SK-N-SH treated with all-trans-retinoic acid at 6 μM for 48 hours (cell line): ENCODE results near the gene MAP3K14.

Experiments
- ATAC-seq: fragments of 200-7000 bp; cut with Tn5 transposase; 3 replicates; pipeline ENCODE4 v1.9.1; 2020; ENCODE audit warnings: mild to moderate bottlenecking, moderate library complexity
- ARNTL ChIP-seq: fragments of 450-650 bp; formaldehyde crosslinking; IDR thresholded peaks from 2 replicates; pipeline ENCODE4 v1.5.0; 2020; ENCODE audit warnings: low read depth, mild to moderate bottlenecking, moderate library complexity, borderline replicate concordance
- BACH2 ChIP-seq: fragments of 250-450 bp; sonication (Bioruptor Pico); IDR thresholded peaks from 2 replicates; pipeline ENCODE4 v1.9.0; 2021; ENCODE audit warnings: mild to moderate bottlenecking, borderline replicate concordance
- CREB5 ChIP-seq: fragments of 250-450 bp; sonication (Bioruptor Pico); IDR thresholded peaks from 2 replicates; pipeline ENCODE4 v1.5.1; 2020; ENCODE audit warnings: low read depth, mild to moderate bottlenecking, moderate library complexity
- CSDC2 ChIP-seq: fragments of 250-450 bp; sonication (Bioruptor Pico); IDR thresholded peaks from 2 replicates; pipeline ENCODE4 v1.5.0; 2020; ENCODE audit warnings: mild to moderate bottlenecking, moderate library complexity
- ESRRG ChIP-seq: fragments of 250-450 bp; sonication (Bioruptor Pico); IDR thresholded peaks from 2 replicates; pipeline ENCODE4 v1.6.1; 2021; ENCODE audit warnings: mild to moderate bottlenecking
- GLIS3 ChIP-seq: fragments of 250-450 bp; sonication (Bioruptor Pico); IDR thresholded peaks from 2 replicates; pipeline ENCODE4 v1.5.0; 2020; ENCODE audit warnings: mild to moderate bottlenecking, moderate library complexity
- ISL1 ChIP-seq: fragments of 250-450 bp; sonication (Bioruptor Pico); IDR thresholded peaks from 2 replicates; pipeline ENCODE4 v2.1.2; 2022; ENCODE audit warnings: mild to moderate bottlenecking, moderate library complexity
- OSR1 ChIP-seq: fragments of 250-450 bp; sonication (Bioruptor Pico); IDR thresholded peaks from 2 replicates; pipeline ENCODE4 v1.8.0; 2022; ENCODE audit warnings: moderate library complexity, mild to moderate bottlenecking, inconsistent platforms
- PATZ1 ChIP-seq: fragments of 250-450 bp; sonication (Bioruptor Pico); IDR thresholded peaks from 2 replicates; pipeline ENCODE4 v1.8.0; 2020; ENCODE audit warnings: mild to moderate bottlenecking, moderate library complexity, borderline replicate concordance
- POU6F1 ChIP-seq: fragments of 250-450 bp; sonication (Bioruptor Pico); IDR thresholded peaks from 2 replicates; pipeline ENCODE4 v1.8.0; 2021; ENCODE audit warnings: low read depth, mild to moderate bottlenecking, moderate library complexity, borderline replicate concordance
- PPARA ChIP-seq: fragments of 250-450 bp; sonication (Bioruptor Pico); IDR thresholded peaks from 2 replicates; pipeline ENCODE4 v1.5.0; 2020; ENCODE audit warnings: mild to moderate bottlenecking, borderline replicate concordance
- RARB ChIP-seq: fragments of 250-450 bp; sonication (Bioruptor Pico); IDR thresholded peaks from 2 replicates; pipeline ENCODE4 v1.8.0; 2021; ENCODE audit warnings: mild to moderate bottlenecking, moderate library complexity
- SNAI2 ChIP-seq: fragments of 250-450 bp; sonication (Bioruptor Pico); IDR thresholded peaks from 2 replicates; pipeline ENCODE4 v1.5.0; 2020; ENCODE audit warnings: mild to moderate bottlenecking, moderate library complexity
- TCF4 ChIP-seq: fragments of 250-450 bp; sonication (Bioruptor Pico); IDR thresholded peaks from 2 replicates; pipeline ENCODE4 v1.8.0; 2021; ENCODE audit warnings: mild to moderate bottlenecking, moderate library complexity, borderline replicate concordance
- TOX ChIP-seq: fragments of 250-450 bp; sonication (Bioruptor Pico); IDR thresholded peaks from 2 replicates; pipeline ENCODE4 v1.8.0; 2021; ENCODE audit warnings: mild to moderate bottlenecking, moderate library complexity, borderline replicate concordance
- ZFP3 ChIP-seq: fragments of 250-450 bp; sonication (Bioruptor Pico); IDR thresholded peaks from 2 replicates; pipeline ENCODE4 v1.5.0; 2020; ENCODE audit warnings: mild to moderate bottlenecking, moderate library complexity
- ZFP30 ChIP-seq: fragments of 450-650 bp; formaldehyde crosslinking; IDR thresholded peaks from 2 replicates; pipeline ENCODE4 v1.5.0; 2022; ENCODE audit warnings: mild to moderate bottlenecking, moderate library complexity
- ZNF565 ChIP-seq: fragments of 450-650 bp; formaldehyde crosslinking; conservative IDR thresholded peaks from 2 replicates; pipeline ENCODE4 v1.5.0; 2020; ENCODE audit warnings: low read depth, mild to moderate bottlenecking, moderate library complexity
- ZNF70 ChIP-seq: fragments of 450-650 bp; formaldehyde crosslinking; IDR thresholded peaks from 2 replicates; pipeline ENCODE4 v1.5.0; 2020; ENCODE audit warnings: mild to moderate bottlenecking, moderate library complexity
- ZNF8 ChIP-seq: fragments of 450-650 bp; formaldehyde crosslinking; IDR thresholded peaks from 2 replicates; pipeline ENCODE4 v1.5.0; 2020; ENCODE audit warnings: mild to moderate bottlenecking, moderate library complexity
- TF ChIP-seq, protein P1 (sequence below): fragments of 250-450 bp; sonication (Bioruptor Pico); IDR thresholded peaks from 2 replicates; pipeline ENCODE4 v1.5.0; 2020; ENCODE audit warnings: mild to moderate bottlenecking, moderate library complexity
- TF ChIP-seq, protein P2 (sequence below): fragments of 250-450 bp; sonication (Bioruptor Pico); IDR thresholded peaks from 2 replicates; pipeline ENCODE4 v1.5.1; 2021; ENCODE audit warnings: mild to moderate bottlenecking, moderate library complexity

The MAP3K14 gene

GRCh38 chr17:45339646-45340605, 23.1 kb upstream of the MAP3K14 start:
- TF ChIP-seq ZNF565 (CRISPR knock-in tag) (no peak), ESRRG (CRISPR knock-in tag) (no peak), POU6F1 (CRISPR knock-in tag) (no peak), ARNTL (no peak), CREB5 (CRISPR knock-in tag) (no peak), SNAI2 (CRISPR knock-in tag) (no peak), ZNF8 (CRISPR knock-in tag) (no peak), PATZ1 (CRISPR knock-in tag) (no peak), PPARA (no peak), ZNF70 (CRISPR knock-in tag) (no peak), ISL1 (CRISPR knock-in tag) (no peak), TOX (no peak), TCF4 (no peak), ZFP3 (no peak), ZFP30 (CRISPR knock-in tag) (no peak), GLIS3 (CRISPR knock-in tag) (no peak), OSR1 (no peak), BACH2 (CRISPR knock-in tag) (no peak), RARB (CRISPR knock-in tag) (no peak)
- TF ChIP-seq, protein P1, sequence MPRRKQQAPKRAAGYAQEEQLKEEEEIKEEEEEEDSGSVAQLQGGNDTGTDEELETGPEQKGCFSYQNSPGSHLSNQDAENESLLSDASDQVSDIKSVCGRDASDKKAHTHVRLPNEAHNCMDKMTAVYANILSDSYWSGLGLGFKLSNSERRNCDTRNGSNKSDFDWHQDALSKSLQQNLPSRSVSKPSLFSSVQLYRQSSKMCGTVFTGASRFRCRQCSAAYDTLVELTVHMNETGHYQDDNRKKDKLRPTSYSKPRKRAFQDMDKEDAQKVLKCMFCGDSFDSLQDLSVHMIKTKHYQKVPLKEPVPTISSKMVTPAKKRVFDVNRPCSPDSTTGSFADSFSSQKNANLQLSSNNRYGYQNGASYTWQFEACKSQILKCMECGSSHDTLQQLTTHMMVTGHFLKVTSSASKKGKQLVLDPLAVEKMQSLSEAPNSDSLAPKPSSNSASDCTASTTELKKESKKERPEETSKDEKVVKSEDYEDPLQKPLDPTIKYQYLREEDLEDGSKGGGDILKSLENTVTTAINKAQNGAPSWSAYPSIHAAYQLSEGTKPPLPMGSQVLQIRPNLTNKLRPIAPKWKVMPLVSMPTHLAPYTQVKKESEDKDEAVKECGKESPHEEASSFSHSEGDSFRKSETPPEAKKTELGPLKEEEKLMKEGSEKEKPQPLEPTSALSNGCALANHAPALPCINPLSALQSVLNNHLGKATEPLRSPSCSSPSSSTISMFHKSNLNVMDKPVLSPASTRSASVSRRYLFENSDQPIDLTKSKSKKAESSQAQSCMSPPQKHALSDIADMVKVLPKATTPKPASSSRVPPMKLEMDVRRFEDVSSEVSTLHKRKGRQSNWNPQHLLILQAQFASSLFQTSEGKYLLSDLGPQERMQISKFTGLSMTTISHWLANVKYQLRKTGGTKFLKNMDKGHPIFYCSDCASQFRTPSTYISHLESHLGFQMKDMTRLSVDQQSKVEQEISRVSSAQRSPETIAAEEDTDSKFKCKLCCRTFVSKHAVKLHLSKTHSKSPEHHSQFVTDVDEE (CRISPR knock-in tag), result no peak
- no peak for ATAC-seq

GRCh38 chr17:45338996-45339535, 22.2 kb upstream of the MAP3K14 start:
- TF ChIP-seq RARB (CRISPR knock-in tag), result no peak
- no peak for TF ChIP-seq CSDC2 (CRISPR knock-in tag)
- no peak for TF ChIP-seq ZNF8 (CRISPR knock-in tag)
- no peak for TF ChIP-seq PPARA
- no peak for TF ChIP-seq BACH2 (CRISPR knock-in tag)
- TF ChIP-seq, all 23 proteins: peak for 0
- no peak for ATAC-seq

GRCh38 chr17:45338023-45338781, 21.4 kb upstream of the MAP3K14 start:
- no peak for ATAC-seq

More at GRCh38 chr17:45338023-45338781, 21.4 kb upstream of the MAP3K14 start:
- TF ChIP-seq ESRRG (CRISPR knock-in tag), result no peak
- TF ChIP-seq ZNF565 (CRISPR knock-in tag), result no peak
- TF ChIP-seq ISL1 (CRISPR knock-in tag), result no peak
- TF ChIP-seq RARB (CRISPR knock-in tag), result no peak
- TF ChIP-seq, protein P2, sequence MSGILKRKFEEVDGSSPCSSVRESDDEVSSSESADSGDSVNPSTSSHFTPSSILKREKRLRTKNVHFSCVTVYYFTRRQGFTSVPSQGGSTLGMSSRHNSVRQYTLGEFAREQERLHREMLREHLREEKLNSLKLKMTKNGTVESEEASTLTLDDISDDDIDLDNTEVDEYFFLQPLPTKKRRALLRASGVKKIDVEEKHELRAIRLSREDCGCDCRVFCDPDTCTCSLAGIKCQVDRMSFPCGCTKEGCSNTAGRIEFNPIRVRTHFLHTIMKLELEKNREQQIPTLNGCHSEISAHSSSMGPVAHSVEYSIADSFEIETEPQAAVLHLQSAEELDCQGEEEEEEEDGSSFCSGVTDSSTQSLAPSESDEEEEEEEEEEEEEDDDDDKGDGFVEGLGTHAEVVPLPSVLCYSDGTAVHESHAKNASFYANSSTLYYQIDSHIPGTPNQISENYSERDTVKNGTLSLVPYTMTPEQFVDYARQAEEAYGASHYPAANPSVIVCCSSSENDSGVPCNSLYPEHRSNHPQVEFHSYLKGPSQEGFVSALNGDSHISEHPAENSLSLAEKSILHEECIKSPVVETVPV, result no peak
